GM18499 (cell line): ENCODE results near the gene COTL1.

Experiments used
- ATAC-seq: cut with Tn5 transposase; IDR thresholded peaks from one replicate; pipeline ENCODE4 v1.9.1; 2021; ENCODE audit warnings: moderate number of reproducible peaks; ENCODE audit not compliant: insufficient read depth, unreplicated experiment

COTL1 gene, protein sequence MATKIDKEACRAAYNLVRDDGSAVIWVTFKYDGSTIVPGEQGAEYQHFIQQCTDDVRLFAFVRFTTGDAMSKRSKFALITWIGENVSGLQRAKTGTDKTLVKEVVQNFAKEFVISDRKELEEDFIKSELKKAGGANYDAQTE

DNA sequence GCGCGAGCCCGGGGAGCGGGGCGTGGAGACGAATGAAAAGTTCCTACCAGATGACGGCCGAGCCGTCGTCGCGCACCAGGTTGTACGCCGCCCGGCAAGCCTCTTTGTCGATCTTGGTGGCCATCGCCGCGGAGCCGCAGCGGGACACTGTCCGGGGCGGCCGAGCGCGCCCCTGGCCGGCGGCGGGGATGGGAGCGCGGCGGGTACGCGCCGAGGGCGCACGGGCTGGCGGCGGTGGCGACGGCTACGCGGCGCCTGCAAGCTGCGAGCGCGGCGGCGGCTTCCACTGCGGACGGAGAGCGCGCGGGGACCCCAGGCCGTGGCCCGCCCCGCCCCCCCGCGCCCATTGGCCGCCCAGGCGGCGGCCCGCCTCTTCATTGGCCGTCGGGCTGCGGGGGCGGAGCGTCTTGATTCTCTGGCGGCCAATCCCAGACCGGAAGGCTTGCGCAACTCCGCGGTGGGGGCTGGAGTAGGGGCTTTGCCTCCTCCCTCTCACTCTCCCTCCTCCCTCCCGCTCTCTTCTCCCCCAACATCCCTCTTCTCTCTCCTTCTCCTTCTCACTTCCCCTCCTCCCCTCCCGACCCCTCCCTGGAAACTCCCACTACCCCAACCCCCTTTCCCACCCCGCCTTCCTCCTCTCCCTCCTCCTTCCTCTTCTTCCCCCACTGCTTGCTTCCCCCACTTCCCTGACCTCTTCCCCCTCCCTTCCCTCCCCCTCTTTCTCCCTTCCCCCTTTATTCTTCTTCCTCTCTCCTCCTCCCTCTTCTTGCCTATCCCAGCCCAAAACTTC lies at the start of gene COTL1:
Gene COTL1 (minus strand): TSS at position 288 of the 790 bp plus-strand sequence. CDS start 164 bp downstream, at position 124.
- peak; percentile 41 for ATAC-seq

DNA sequence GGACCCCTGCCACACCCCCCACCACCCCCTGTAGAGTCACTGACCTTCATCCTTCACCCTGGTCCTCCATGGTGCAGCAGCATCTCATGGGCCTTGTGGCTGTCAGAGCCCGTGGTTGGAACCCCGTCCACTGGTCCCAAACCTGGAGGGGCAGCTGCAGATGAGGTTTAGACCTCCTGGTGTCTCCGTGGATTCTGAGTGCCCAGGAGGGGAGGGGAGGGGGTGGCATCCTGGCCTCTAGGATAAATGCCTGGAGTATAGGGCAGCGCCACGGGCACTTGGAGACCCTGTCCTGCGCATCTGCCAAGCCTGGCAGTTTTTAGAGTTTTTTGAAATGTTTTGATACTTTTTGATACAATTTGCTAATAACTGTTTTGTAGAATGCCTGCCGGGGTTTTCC lies 48.0 kb upstream of the COTL1 start:
- ATAC-seq, result no peak

DNA sequence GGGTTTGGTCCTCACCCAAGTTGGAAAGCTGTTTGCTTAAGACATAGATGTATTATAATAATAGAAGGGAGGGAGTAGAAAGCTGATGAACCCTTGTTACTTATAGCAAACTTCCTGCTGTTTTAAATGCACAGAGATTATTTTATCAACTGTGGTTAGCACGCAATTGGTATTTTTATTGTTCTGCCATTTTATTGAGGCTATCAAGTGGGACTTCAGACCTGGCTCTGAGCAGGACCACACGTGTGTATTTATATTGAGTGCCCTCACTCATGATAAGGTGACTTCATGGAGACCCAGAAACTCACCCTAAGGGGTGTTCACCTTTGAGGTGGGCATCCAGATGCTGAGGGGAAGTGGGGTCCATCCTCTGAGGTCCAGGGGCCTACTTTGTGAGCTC lies 47.5 kb upstream of the COTL1 start:
- ATAC-seq, result no peak

DNA sequence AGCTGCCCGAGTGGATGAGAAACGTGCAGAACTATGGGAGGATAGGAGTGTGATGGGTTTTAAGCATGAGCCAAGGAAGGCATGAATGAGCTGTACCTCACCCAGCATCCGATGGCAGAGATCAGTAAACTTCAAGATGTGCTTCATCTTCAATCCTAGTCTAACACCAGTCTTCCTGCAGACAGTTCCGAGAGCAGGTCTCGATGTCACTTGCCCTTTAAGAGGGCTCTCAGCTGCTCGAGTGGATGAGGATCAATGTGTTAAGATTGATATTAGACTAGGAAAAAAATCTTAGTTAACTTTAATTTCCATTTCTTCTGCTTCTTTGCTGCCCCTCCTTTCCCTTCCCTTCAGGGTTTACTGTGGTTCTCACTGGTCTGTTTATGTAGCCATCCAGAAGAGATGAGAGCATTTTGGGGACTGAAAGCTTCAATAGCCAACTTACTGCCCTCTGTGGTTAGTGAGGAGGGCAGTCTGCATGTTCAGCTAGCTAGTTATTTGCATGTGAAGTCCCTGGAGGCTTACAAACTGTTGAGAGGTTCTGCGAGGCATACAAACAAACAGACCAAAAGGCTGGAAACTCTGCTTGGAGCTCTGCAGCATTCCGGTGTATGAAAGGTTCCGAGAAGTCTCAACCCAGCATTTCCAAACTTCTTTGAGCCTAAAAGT lies 45.7 kb upstream of the COTL1 start:
- ATAC-seq, result peak; percentile 55

DNA sequence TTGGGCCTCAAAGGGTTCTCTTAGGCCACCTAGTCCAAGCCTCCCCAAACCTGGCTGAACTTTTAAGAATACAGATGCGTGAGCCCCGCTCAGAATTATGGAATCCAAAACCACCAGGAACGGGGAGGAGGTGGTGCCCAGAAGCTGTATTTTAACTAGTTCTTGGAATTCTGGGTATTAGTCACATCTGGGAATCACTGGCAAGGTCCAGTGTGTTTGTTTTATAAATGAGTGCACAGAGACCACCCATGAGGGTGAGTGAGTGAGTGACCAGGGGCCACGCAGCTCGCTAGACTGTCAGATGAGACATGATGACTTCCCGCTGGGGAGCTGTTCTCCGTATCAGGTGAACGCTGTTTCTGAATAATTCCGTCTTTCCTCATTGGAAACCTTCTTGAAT lies 44.6 kb upstream of the COTL1 start:
- ATAC-seq, result no peak

DNA sequence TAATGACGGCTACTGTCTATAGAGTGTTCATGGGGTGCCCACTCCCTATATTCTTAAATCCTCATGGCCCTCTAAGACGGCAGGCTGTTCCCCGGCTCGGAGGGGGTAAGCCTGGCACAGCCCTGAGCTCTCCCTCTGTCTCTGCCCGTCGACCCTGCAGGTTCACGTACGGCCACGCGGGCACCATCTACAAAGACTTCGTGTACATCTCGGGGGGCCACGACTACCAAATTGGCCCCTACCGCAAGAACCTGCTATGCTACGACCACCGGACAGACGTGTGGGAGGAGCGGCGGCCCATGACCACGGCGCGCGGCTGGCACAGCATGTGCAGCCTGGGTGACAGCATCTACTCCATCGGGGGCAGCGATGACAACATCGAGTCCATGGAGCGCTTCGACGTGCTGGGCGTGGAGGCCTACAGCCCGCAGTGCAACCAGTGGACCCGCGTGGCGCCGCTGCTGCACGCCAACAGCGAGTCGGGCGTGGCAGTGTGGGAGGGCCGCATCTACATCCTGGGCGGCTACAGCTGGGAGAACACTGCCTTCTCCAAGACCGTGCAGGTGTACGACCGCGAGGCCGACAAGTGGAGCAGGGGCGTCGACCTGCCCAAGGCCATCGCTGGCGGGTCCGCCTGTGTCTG lies 43.7 kb upstream of the COTL1 start:
- ATAC-seq, result no peak

DNA sequence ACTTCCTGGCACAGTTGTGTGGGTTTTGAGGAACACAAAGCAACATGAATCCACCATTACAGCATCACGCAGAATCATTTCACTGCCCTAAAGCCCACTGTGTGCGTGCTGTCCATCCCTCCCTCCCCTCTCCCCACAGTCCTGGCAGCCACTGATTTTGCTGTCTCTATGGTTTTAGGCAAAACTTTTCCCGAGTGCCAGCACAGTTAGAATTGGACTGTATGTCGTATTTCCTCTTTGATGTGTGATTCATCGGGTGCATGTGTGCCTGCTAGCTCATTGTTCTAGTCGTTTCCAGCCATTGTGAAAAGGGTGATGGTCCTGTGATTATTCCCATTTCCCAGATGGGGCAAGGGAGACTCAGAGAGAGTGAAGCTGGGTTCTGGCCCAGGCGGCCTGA lies 43.1 kb upstream of the COTL1 start:
- no peak for ATAC-seq

DNA sequence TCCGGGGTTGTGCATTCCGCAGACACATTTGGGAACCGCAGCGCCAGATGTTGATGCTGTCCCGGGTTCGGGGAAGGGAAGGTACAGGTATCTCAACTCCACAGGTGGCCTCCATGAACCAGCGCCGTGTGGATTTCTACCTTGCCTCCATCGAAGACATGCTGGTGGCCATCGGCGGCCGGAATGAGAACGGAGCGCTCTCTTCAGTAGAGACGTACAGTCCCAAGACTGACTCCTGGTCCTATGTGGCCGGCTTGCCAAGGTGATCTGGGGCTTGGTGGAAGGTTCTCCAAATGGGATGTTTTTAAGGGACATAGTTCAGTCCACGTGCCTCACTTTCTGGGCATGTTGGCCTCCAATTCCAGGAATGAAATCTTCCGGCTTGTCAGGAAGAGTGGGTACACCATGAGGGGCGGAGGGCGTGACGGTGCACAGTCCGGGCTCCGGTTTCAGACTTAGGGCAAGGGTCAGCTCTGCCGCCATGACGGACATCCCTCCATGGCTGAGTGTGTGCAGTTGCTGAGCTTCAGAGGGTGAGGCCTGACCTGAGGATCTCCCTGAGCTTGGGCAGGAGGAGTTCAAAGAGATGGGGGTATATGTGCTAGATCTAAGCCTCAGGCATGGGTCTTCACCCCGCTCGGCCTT lies 41.9 kb upstream of the COTL1 start:
- ATAC-seq, result no peak

DNA sequence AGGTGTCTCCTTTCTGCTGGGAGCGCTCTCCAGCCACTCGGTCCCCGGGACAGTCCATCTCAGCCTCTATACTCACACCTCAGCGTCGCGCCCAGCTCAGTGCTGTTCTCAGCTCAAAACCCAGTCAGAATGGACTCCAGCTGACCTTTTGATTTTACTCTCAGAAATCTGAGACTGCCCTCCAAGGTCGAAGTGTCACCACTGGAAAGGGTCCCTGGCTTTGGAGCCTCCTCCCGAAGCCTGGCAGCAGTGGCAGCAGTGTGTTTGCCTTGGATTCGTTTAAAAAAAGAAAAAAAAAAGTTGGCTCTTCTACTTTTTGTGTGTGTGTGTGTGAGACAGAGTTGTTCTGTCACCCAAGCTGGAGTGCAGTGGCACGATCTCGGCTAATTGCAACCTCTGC lies 40.8 kb upstream of the COTL1 start:
- no peak for ATAC-seq

DNA sequence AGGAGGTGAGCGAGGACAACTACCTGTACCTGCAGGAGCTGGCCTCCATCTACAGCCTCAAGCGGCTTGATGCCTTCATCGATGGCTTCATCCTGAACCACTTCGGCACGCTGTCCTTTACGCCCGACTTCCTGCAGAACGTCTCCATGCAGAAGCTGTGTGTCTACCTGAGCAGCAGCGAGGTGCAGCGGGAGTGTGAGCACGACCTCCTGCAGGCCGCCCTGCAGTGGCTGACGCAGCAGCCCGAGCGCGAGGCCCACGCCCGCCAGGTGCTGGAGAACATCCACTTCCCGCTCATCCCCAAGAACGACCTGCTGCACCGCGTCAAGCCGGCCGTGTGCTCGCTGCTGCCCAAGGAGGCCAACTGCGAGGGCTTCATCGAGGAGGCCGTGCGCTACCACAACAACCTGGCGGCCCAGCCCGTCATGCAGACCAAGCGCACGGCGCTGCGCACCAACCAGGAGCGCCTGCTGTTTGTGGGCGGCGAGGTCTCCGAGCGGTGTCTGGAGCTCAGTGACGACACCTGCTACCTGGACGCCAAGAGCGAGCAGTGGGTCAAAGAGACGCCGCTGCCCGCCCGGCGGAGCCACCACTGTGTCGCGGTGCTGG lies 39.5 kb upstream of the COTL1 start:
- ATAC-seq, result no peak

DNA sequence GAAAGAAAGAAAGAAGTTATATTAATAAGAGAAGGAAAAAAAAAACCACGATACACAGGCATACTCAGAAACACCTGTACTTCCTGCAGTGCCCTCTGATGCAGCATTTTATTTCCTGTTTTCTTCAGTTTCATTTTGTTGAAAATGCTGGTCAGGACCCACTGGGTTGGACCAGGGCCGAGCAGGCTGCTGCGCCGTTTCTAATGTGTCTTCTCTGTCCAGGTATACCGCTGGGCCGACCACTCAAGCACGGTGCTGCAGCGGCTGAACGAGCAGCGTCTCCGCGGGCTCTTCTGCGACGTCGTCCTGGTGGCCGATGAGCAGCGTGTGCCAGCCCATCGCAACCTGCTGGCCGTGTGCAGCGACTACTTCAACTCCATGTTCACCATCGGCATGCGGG lies 38.8 kb upstream of the COTL1 start:
- no peak for ATAC-seq

DNA sequence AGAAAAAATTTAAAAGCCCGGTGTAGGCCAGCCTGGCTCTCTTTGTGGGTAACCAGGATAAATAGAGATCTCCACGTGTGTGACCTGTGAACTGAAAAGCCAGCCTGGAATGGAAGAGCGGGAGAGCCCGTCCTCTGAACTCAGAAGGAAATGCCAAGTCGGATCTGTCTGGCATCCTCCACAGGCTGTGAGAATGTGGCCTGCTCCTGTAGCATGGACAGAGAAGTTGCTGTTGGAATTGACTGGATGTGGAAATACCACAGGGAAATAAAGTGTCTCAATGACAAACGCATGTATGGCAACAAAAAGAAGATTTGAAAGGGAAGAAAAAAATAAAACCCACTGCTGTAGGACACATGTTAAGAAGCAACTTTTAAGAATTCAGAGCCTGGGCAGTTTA lies 37.1 kb upstream of the COTL1 start:
- no peak for ATAC-seq

DNA sequence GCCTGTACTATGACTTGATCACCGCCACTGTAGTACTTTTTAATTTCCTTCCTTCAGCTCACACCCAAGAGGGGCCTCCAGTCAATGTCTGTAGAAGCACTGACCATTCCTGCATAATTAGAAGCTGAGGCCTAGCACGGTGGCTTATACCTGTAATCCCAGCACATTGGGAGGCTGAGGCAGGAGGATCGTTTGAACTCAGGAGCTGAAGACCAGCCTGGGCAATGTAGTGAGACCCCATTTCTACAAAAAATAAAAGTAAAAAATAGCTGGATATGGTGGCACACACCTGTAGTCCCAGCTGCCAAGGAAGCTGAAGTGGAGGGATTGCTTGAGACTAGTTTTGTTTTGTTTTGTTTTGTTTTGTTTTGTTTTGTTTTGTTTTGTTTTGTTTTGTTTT lies 36.4 kb upstream of the COTL1 start:
- no peak for ATAC-seq

DNA sequence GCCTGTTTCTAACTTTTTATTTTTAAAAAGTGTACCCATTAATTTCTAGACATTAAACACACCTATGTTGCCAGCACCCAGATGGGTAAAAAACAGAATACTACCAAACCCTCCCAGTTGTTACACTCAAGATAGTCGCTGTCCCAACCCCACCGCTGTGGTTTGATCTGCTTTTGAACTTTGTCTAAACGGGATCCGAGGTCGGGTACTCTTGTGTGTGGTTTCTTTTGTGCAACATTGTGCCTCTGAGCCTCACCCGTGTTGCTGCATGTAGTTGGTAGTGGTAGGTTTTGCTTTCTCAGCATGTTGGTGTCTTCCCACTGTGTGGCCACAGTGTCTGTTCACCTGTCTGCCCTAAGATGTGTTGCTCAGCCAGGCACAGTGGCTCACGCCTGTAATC lies 34.7 kb upstream of the COTL1 start:
- ATAC-seq, result no peak

DNA sequence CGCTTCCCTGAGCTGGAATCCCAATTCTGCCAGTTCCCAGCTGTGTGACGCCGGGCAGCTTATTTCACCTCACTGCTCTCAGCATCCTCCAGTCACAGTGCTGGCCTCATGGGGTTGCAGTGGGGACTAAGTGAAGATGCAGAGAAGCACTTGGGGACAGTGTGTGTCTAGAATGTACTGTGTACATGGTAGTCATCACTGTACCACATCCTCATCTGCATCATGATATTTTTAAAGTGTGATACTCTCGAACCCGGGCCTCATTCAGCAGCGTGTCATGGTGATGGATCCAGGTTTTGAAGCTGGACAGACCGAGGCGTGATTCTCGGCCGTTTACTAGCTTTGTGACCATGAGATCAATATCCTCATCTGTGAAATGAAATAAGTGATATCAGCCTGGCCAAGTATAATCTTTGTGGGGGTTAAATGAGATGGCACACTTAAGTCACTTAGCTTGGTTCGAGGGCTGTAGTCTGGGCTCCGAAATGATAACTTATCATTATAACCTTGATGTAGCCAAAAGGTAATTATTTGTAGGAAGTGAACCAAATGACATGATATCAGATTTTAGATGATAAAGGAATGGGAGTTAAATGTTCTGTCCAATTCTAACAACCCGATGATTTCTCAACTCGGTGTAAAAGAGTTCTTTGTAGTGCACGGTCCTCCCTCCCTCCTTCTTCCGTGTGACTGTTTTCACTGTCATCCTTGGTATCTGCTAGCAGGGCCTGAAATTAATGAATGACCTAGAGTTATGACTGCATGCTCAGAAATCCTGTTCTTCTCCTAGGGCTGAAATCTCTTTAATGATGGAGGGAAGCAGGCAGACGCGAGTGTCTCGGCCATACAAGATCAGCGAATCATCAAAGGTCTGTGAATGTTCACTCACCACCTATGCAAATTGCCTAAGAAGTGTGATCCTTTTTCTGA lies 32.4 kb upstream of the COTL1 start:
- ATAC-seq, result no peak

DNA sequence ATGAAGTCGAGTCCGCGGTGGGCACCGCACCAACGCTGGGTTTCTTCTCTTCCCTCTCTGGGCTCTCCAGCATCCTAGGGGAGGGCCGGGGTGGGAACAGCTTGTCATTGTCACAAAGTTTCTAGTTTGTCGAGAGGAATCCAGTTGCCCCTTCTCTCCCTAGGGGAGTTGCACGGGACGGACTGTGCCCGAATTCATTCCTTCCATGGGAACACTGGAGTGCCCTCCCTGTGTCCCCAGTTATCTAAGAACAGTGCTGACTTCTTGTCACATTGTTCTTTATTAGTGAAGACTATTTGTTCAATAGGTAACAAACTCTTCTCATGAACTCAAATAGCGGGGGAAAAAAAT lies 31.6 kb upstream of the COTL1 start:
- no peak for ATAC-seq

DNA sequence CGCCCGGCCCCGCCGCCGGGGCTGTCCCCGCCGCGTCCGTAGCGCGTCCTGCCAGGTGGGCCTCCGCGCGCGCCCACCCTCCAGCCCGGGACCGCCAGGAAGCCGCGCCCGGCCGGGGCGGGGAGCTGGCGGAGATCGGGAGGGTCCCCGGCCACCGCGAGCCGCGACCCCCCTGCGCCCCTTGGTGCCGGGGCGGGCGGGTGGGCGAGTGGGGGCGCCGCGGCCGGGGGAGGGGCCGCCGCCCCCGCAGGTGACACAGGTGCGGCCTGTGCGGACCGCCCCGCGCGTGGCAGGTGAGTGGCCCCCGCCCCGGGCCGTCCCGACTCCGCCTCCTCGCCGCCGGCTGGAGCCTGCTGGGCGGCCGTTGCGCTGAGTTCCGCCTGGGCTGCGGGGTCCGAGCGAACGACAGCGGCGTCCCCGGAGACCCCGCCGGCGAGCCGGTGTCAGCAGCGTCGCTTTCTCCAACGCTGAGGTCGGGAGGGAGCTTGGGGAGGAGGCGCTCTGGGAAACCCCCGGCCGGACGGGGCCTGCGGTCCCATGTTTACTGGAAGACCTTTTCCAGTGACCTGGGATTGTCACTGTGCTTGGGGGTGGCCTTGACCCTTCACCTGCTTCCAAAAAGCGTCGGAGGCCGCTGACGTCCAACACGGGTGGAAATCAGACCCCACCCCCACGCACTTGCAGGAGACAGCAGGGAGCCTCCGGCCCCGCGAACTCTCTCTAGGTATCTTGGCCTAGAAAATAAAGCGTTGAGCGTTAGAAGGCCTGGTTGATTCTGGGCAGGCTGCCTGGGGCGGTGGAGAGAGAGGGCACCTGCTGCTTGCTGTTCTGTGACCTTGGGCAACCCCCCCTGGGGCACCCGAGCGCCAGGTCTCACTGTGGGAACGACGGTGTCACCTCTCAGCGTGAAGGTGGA lies 31.0 kb upstream of the COTL1 start:
- no peak for ATAC-seq

DNA sequence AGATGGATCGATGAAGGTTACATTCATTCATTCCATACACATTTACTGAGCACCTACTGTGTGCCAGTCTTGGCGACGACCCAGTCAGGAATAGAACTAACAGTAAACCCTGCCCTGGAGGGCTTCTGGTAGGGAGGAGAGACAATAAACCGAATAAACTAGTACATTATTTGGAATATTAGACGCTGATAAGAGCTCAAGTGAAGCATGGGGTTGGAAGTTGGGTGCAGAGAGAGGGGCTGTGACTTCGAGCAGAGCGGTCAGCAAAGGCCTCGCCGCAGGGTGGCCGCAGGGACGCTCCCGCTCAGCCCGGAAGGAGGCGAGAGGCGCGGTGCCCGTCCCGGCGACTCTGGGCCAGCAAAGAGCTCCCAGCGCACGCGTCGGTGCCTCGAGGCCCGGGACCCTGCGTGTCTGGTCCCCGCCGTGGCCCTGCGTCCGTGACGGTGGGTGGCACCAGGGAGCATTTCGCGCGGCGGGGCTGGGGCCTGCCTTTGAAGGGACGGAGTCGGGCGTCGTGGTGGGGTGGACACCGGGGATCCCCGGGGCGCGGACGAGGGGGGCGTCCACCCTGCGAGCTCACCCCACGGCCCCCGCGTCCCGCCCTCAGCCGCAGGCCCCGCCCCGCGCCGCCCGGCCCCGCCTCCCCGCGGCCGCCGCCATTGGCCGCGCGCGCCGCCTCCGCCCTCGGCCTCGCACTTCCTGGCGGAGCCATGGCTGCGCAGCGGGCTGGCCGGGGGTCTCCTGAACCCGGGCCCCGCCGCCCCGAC lies 30.1 kb upstream of the COTL1 start, which contains the start of gene KLHL36:
Gene KLHL36 (plus strand): TSS at position 684 of the 767 bp plus-strand sequence. CDS start 2,357 bp downstream, outside the sequence.
- no peak for ATAC-seq
